Sciatic nerve (tissue), 2 donors: ENCODE measurements around the gene PSMF1. TPM values are rescaled to one million over a fixed set of nuclear protein-coding genes. Genes with fewer than 3 reads are reported as not detected.
"Not testable (repeated sequence)": the region's sequence is repeated elsewhere in the genome, so short reads cannot be mapped to it uniquely, and the experiment has no call there.

Source experiments
- ATAC-seq: fragments of 200-7000 bp; cut with Tn5 transposase; one replicate; pipeline ENCODE4 v1.9.1; 2020; ENCODE audit warnings: mild to moderate bottlenecking, moderate library complexity
- DNase-seq: peaks from one replicate; pipeline ENCODE4 v3.0.0-alpha.2; 2020; ENCODE audit warnings: low spot score
- intact Hi-C: fragments of 100-400 bp; cut with DNase I; formaldehyde crosslinking; loops from one replicate; pipeline ENCODE4 v1.14.2; 2022
- total RNA-seq: library from RNA; stranded (reverse); fragmentation: NEBNext Ultra II Directional; extraction: Animal tissue kit (Norgen Biotek cat#: 25700); gene quantifications from one replicate; pipeline ENCODE4 v1.2.1, GENCODE V29; 2021
- donor health status: DM: no; HTN: no; CAD: no.
- donor health status: DM: no; HTN: no; CAD: no.

Gene PSMF1
- total RNA-seq, 1 donor from 2014 or later, result 187 TPM

- ATAC-seq, result no peak
- no peak for DNase-seq
- intact Hi-C loops, result no loop called here
These were observed 1.1 kb downstream of the PSMF1 start for GRCh38 chr20:1119524-1119923.

GRCh38 chr20:1121429-1121828 lies 3.0 kb downstream of the PSMF1 start:
- no peak for DNase-seq

GRCh38 chr20:1122388-1123315 lies 4.2 kb downstream of the PSMF1 start:
- DNase-seq (peak; percentile 68), ATAC-seq (peak; percentile 79)
- intact Hi-C loops, result no loop called here

More at GRCh38 chr20:1121429-1121828, 3.0 kb downstream of the PSMF1 start:
- intact Hi-C loops, result no loop called here
- no peak for ATAC-seq

GRCh38 chr20:1123666-1124065 lies 5.3 kb downstream of the PSMF1 start:
- DNase-seq (no peak), ATAC-seq (no peak)
- intact Hi-C loops, result no loop called here

GRCh38 chr20:1124421-1124820 lies 6.0 kb downstream of the PSMF1 start:
- DNase-seq (no peak), ATAC-seq (no peak)
- intact Hi-C loops, result no loop called here

- DNase-seq (no peak), ATAC-seq (no peak)
- intact Hi-C loops, result no loop called here
These were observed 6.9 kb downstream of the PSMF1 start for GRCh38 chr20:1125277-1125676.

GRCh38 chr20:1127840-1128239 lies 9.4 kb downstream of the PSMF1 start:
- ATAC-seq, result no peak
- intact Hi-C loops, result no loop called here

GRCh38 chr20:1130058-1130694 lies 11.8 kb downstream of the PSMF1 start:
- ATAC-seq (no peak), DNase-seq (no peak)
- intact Hi-C loops, result no loop called here

More at GRCh38 chr20:1127840-1128239, 9.4 kb downstream of the PSMF1 start:
- DNase-seq, result no peak

GRCh38 chr20:1130847-1131246 lies 12.4 kb downstream of the PSMF1 start:
- ATAC-seq, result peak; percentile 67
- intact Hi-C loops, result no loop called here
- DNase-seq, result no peak

GRCh38 chr20:1131354-1131753 lies 13.0 kb downstream of the PSMF1 start:
- intact Hi-C loops, result no loop called here
- ATAC-seq (no peak), DNase-seq (no peak)

- intact Hi-C loops, result no loop called here
- DNase-seq, result no peak
- no peak for ATAC-seq
These were observed 16.0 kb downstream of the PSMF1 start for GRCh38 chr20:1134355-1134754.

GRCh38 chr20:1134836-1135235 lies 16.4 kb downstream of the PSMF1 start:
- ATAC-seq (no peak), DNase-seq (no peak)
- intact Hi-C loops, result no loop called here

GRCh38 chr20:1137236-1137635 lies 18.8 kb downstream of the PSMF1 start:
- intact Hi-C loops, result no loop called here
- ATAC-seq (no peak), DNase-seq (no peak)

- peak; percentile 64 for ATAC-seq
- intact Hi-C loops, result no loop called here
- no peak for DNase-seq
These were observed 26.2 kb downstream of the PSMF1 start for GRCh38 chr20:1144401-1145172.

- intact Hi-C loops, result no loop called here
- DNase-seq (no peak), ATAC-seq (no peak)
These were observed 28.6 kb downstream of the PSMF1 start for GRCh38 chr20:1146957-1147356.

GRCh38 chr20:1149812-1150211 lies 31.4 kb downstream of the PSMF1 start:
- not testable (repeated sequence) for DNase-seq, ATAC-seq
- intact Hi-C loops, result loop anchor here (10.0 kb wide), 1 partner anchor 615 kb away; no protein-coding TSS in a partner anchor

GRCh38 chr20:1150218-1150617 lies 31.8 kb downstream of the PSMF1 start:
- ATAC-seq, result no peak
- DNase-seq, result no peak
- intact Hi-C loops, result loop anchor here (10.0 kb wide), 1 partner anchor 615 kb away; no protein-coding TSS in a partner anchor

GRCh38 chr20:1150968-1151367 lies 32.6 kb downstream of the PSMF1 start:
- no peak for ATAC-seq
- intact Hi-C loops, result loop anchor here (10.0 kb wide), 1 partner anchor 614 kb away; no protein-coding TSS in a partner anchor
- DNase-seq, result no peak

- intact Hi-C loops, result loop anchor here (10.0 kb wide), 1 partner anchor 611 kb away; no protein-coding TSS in a partner anchor
- no peak for ATAC-seq
- DNase-seq, result no peak
These were observed 35.8 kb downstream of the PSMF1 start for GRCh38 chr20:1154226-1154625.
